ENCODE results near the gene LNPEP. TPM values are rescaled to one million over a fixed set of nuclear protein-coding genes. Genes with fewer than 3 reads are reported as not detected.

LNPEP gene
- total and polyA plus RNA-seq, 2 of the 13 experiments (the other 11 are each of a cell fraction or from before 2014, with no cell fraction given): 8.0 to 16.9 TPM

- no peak for TF ChIP-seq ZNF280D (CRISPR knock-in tag; IDR thresholded peaks at IDR 0.05)
- TF ChIP-seq HNRNPL (IDR thresholded peaks at IDR 0.05; ENCODE audit: low read depth, low read length): no peak
- no peak for TF ChIP-seq GABPA (IDR thresholded peaks at IDR 0.05; ENCODE audit: low read depth, low read length)
- TF ChIP-seq GABPA (CRISPR knock-in tag; IDR thresholded peaks at IDR 0.05; ENCODE audit: low read depth): no peak
- no peak for TF ChIP-seq PBX2 (CRISPR knock-in tag; IDR thresholded peaks at IDR 0.05)
- no peak for TF ChIP-seq CC2D1A (CRISPR knock-in tag; IDR thresholded peaks at IDR 0.05)
- no peak for TF ChIP-seq HHEX (CRISPR knock-in tag; IDR thresholded peaks at IDR 0.05)
- no peak for TF ChIP-seq SMAD1 (CRISPR knock-in tag; IDR thresholded peaks at IDR 0.05; ENCODE audit: borderline replicate concordance, low read depth)
These were observed 33.0 kb upstream of the LNPEP start (continued) for GRCh38 chr5:96902876-96903275.

- POLR2A ChIA-PET: no interaction called here
These were observed 32.6 kb upstream of the LNPEP start for GRCh38 chr5:96903300-96903699.

More at GRCh38 chr5:96903300-96903699, 32.6 kb upstream of the LNPEP start:
- no peak overlapping the region for H3K4me3 ChIP-seq (replicated peaks in 1 of 3; ENCODE audit: insufficient read depth in 1 of 3, low read depth in 2 of 3, low read length in 3 of 3)
- peaks cover 6% of the 10 kb centered on the region; the same call in 1 of the 2 replicates for H3K4me1 ChIP-seq (ENCODE audit: insufficient read depth, low read length)
- TF ChIP-seq ATF5 (CRISPR knock-in tag; IDR thresholded peaks at IDR 0.05; ENCODE audit: low read depth): no peak
- BruUV-seq (replicated peaks): no TSS peak
- H2AFZ ChIP-seq (ENCODE audit: low read length): no peak overlapping the region
- no peak for FAIRE-seq
- CTCF ChIA-PET (ENCODE audit: low intra/inter-chr PET ratio, low total read pairs): no interaction called here
- no peak for DNase-seq (ENCODE audit: low spot score)
- no peak overlapping the region for H3K9ac ChIP-seq (ENCODE audit: insufficient read depth, low read depth, low read length)
- H3K4me2 ChIP-seq (ENCODE audit: low read depth, low read length): no peak overlapping the region
- peaks cover 0 to 12% of the 10 kb centered on the region in 2 experiments; a peak in 1 of 5 replicates for H3K36me3 ChIP-seq (replicated peaks in 1 of 2; ENCODE audit: control insufficient read depth in 1 of 2, insufficient read depth in 2 of 2, low read length in 2 of 2)
- in situ Hi-C loops (cut with HindIII; ENCODE audit: extremely low pct_ligation_motif_present, low pct_unique_long_range_greater_than_20kb): no loop called here
- no peak for ATAC-seq
- H3K9me3 ChIP-seq (ENCODE audit: low read length): no peaks in the 10 kb centered on the region
- intact Hi-C loops (cut with micrococcal nuclease; ENCODE audit: unreplicated experiment): no loop called here
- 96% methylated on average over 2 of the region's 2 CpGs for WGBS (ENCODE audit: low lambda C conversion rate)
- H3K79me2 ChIP-seq (ENCODE audit: insufficient read depth, low read length): no peaks in the 10 kb centered on the region
- H4K20me1 ChIP-seq (ENCODE audit: insufficient read depth, low read length): no peaks in the 10 kb centered on the region
- H3K27me3 ChIP-seq (ENCODE audit: control insufficient read depth in 1 of 2, insufficient read depth in 2 of 2, low read length in 2 of 2): no peaks in the 10 kb centered on the region
- no peak overlapping the region for H3K27ac ChIP-seq (ENCODE audit: extremely low read length, insufficient read depth, low read length)

All from HepG2 (cell line).